ENCODE results near the gene ADARB1. TPM values are rescaled to one million over a fixed set of nuclear protein-coding genes. Genes with fewer than 3 reads are reported as not detected.

Gene ADARB1
- polyA plus RNA-seq, 3 donors, result 0.40 to 2.6 (median 1.0) TPM

DNA sequence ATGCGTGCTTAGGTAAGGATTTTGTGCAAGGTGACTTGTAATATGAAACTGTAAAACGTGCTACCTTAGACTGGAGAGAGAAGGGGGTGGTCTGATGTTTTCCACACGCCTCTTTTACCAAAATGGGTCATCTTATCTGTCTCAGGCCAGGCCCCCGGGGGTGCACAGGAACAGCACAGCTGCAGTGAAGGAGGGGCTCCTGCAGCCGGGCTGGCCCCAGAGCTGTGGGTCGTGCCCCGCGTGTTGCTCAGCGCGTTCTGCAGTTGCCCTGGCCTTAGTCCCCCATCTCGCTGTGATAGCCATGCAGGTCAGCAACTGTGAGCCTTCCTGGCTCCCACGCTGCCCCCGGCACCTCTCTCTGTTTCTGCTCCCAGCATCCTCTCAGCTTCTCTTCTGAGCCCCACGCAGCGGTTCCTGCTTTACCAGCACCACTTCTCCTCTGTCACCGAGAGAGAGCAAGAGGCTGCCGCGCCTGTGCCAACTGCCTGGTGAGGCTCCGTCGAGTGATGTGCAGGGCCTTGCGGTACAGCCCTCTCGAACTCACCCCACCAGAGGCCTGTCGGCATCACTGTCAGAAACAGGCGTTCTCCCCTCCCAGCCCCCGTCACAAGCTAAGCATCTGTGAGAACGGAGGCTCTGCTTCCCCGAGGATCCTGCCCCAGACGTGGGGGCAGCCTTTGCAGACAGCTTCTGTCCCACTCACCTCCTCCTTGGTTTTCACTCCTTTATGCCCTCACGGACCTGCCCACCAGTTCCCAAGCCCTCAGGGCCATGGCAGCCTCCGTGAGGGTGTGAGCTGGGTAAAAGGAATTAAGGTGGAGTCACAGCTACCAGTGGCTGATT, 73.3 kb downstream of the ADARB1 start:
- Histone ChIP-seq H3K9me3 (replicated peaks in 1 of 2; ENCODE audit: control insufficient read depth in 1 of 2, insufficient read depth in 1 of 2, low read length in 2 of 2) (no peaks in the 10 kb centered on the region), H3K36me3 (replicated peaks in 1 of 2; ENCODE audit: control insufficient read depth in 1 of 2, insufficient read depth in 2 of 2, low read length in 2 of 2) (no peaks in the 10 kb centered on the region), H4K20me1 (ENCODE audit: insufficient read depth, low read length) (no peaks in the 10 kb centered on the region), H3K9ac (ENCODE audit: insufficient read depth, low read length, poor library complexity, severe bottlenecking) (no peak overlapping the region), H3K4me2 (replicated peaks; ENCODE audit: extremely low read depth, low read length, poor library complexity, severe bottlenecking) (no peak overlapping the region), H3K4me3 (replicated peaks in 1 of 3; ENCODE audit: low read depth in 2 of 3, low read length in 3 of 3) (no peak overlapping the region), H3K79me2 (ENCODE audit: insufficient read depth, low read length) (no peaks in the 10 kb centered on the region), H3K27me3 (ENCODE audit: control insufficient read depth in 2 of 2, insufficient read depth in 2 of 2, low read length in 2 of 2) (no peaks in the 10 kb centered on the region), H2AFZ (ENCODE audit: insufficient read depth, low read depth, low read length, poor library complexity, severe bottlenecking) (no peak overlapping the region), H3K4me1 (ENCODE audit: control insufficient read depth in 1 of 2, insufficient read depth in 2 of 2, low read length in 2 of 2) (peaks cover 12 to 16% of the 10 kb centered on the region in 2 donors), H3K27ac (ENCODE audit: low read depth in 1 of 2, low read length in 2 of 2) (no peak overlapping the region)
- Mint-ChIP-seq H3K36me3 (peaks cover 0 to 3% of the 10 kb centered on the region in 2 donors), H3K9me3 (no peaks in the 10 kb centered on the region), H3K4me1 (peaks cover 18% of the 10 kb centered on the region), H3K4me3 (no peak overlapping the region), H3K27ac (no peak overlapping the region), H3K27me3 (ENCODE audit: low read depth in 3 of 3) (peaks cover 1 to 6% (median 2%) of the 10 kb centered on the region in 3 donors)
- intact Hi-C loops (cut with micrococcal nuclease), result loop anchor here in 1 of 2 donors (10.0 kb wide), 1 partner anchor 147 kb away; no protein-coding TSS in a partner anchor
- TF ChIP-seq, protein P1, sequence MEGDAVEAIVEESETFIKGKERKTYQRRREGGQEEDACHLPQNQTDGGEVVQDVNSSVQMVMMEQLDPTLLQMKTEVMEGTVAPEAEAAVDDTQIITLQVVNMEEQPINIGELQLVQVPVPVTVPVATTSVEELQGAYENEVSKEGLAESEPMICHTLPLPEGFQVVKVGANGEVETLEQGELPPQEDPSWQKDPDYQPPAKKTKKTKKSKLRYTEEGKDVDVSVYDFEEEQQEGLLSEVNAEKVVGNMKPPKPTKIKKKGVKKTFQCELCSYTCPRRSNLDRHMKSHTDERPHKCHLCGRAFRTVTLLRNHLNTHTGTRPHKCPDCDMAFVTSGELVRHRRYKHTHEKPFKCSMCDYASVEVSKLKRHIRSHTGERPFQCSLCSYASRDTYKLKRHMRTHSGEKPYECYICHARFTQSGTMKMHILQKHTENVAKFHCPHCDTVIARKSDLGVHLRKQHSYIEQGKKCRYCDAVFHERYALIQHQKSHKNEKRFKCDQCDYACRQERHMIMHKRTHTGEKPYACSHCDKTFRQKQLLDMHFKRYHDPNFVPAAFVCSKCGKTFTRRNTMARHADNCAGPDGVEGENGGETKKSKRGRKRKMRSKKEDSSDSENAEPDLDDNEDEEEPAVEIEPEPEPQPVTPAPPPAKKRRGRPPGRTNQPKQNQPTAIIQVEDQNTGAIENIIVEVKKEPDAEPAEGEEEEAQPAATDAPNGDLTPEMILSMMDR (IDR thresholded peaks at IDR 0.05), result no peak
- DNase-seq, result no peak
- 94% methylated on average over 28 of the region's 30 CpGs for WGBS (ENCODE audit: insufficient coverage)

DNA sequence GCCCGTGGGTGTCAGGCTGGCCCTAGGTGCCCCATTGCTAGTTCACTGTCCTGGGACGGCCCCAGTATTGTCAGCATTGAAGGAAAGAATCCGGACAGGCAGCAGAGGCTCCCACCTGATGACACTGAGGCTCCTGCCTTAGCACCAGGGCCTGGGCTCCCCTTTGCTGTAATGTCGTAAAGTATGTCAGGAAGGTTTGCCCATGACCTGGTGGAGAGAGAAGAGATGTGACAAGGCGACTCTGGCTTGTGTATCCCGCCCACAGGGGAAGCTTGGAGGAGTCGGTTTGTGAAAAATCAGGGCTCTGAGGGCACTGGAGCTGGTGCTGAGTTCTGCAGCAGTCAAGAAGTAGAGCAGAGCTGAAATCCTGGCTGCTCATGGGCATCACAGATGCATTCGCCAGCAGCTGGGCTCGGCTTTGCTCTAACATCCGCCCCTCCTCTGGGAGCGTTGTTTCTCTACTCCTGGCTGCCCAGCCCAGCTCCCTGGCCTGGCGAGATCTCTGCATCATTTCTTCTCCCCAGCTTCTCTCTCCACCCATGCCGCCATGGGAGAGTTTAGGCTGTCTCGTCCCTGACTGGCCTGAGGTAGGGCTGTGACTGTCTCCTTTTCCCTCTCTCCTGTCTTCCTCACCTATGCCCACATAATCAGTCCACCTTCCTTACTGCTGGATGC, 74.1 kb downstream of the ADARB1 start:
- WGBS (ENCODE audit: insufficient coverage), result 94% methylated on average over 12 of the region's 14 CpGs

More for the DNA sequence above, 74.1 kb downstream of the ADARB1 start:
- no peaks in the 10 kb centered on the region for H3K79me2 ChIP-seq (ENCODE audit: insufficient read depth, low read length)
- peaks cover 19 to 24% of the 10 kb centered on the region in 2 donors for H3K4me1 ChIP-seq (ENCODE audit: control insufficient read depth in 1 of 2, insufficient read depth in 2 of 2, low read length in 2 of 2)
- no peaks in the 10 kb centered on the region for H4K20me1 ChIP-seq (ENCODE audit: insufficient read depth, low read length)
- no peak overlapping the region for H3K27ac ChIP-seq (ENCODE audit: low read depth in 1 of 2, low read length in 2 of 2)
- no peak overlapping the region for H3K9ac ChIP-seq (ENCODE audit: insufficient read depth, low read length, poor library complexity, severe bottlenecking)
- no peak overlapping the region for H3K4me3 Mint-ChIP-seq
- H3K9me3 Mint-ChIP-seq, result no peaks in the 10 kb centered on the region
- no peak for DNase-seq
- intact Hi-C loops (cut with micrococcal nuclease), result loop anchor here in 1 of 2 donors (10.0 kb wide), 1 partner anchor 146 kb away; no protein-coding TSS in a partner anchor
- H3K9me3 ChIP-seq (replicated peaks in 1 of 2; ENCODE audit: control insufficient read depth in 1 of 2, insufficient read depth in 1 of 2, low read length in 2 of 2), result no peaks in the 10 kb centered on the region
- no peak overlapping the region for H3K4me3 ChIP-seq (replicated peaks in 1 of 3; ENCODE audit: low read depth in 2 of 3, low read length in 3 of 3)
- peaks cover 24% of the 10 kb centered on the region for H3K4me1 Mint-ChIP-seq
- H3K27me3 ChIP-seq (ENCODE audit: control insufficient read depth in 2 of 2, insufficient read depth in 2 of 2, low read length in 2 of 2), result no peaks in the 10 kb centered on the region
- peaks cover 1 to 6% (median 2%) of the 10 kb centered on the region in 3 donors for H3K27me3 Mint-ChIP-seq (ENCODE audit: low read depth in 3 of 3)
- H3K4me2 ChIP-seq (replicated peaks; ENCODE audit: extremely low read depth, low read length, poor library complexity, severe bottlenecking), result no peak overlapping the region
- peaks cover 0 to 3% of the 10 kb centered on the region in 2 donors for H3K36me3 Mint-ChIP-seq
- no peak overlapping the region for H2AFZ ChIP-seq (ENCODE audit: insufficient read depth, low read depth, low read length, poor library complexity, severe bottlenecking)
- TF ChIP-seq, protein P1 (IDR thresholded peaks at IDR 0.05), result no peak
- H3K36me3 ChIP-seq (replicated peaks in 1 of 2; ENCODE audit: control insufficient read depth in 1 of 2, insufficient read depth in 2 of 2, low read length in 2 of 2), result no peaks in the 10 kb centered on the region
- H3K27ac Mint-ChIP-seq, result no peak overlapping the region

Data from CD14-positive monocyte (primary cell).